GM12891 (cell line): ENCODE measurements around the gene DYNC2H1.

Source experiments
- PAX5 ChIP-seq: IDR thresholded peaks from 2 replicates; pipeline ENCODE4 v1.6.1; 2011; ENCODE audit warnings: low read length, moderate library complexity, mild to moderate bottlenecking; ENCODE audit not compliant: insufficient read depth, severe bottlenecking
- POLR2A ChIP-seq: IDR thresholded peaks from 2 replicates; pipeline ENCODE4 v1.6.1; 2011; ENCODE audit warnings: low read depth, low read length, control low read depth
- POLR2AphosphoS5 ChIP-seq: IDR thresholded peaks from 2 replicates; pipeline ENCODE4 v1.6.1; 2011; ENCODE audit warnings: low read depth, low read length, control low read depth
- SPI1 ChIP-seq: IDR thresholded peaks from 2 replicates; pipeline ENCODE4 v1.6.1; 2011; ENCODE audit warnings: low read depth, low read length, control low read depth

- no peak for TF ChIP-seq POLR2AphosphoS5
- TF ChIP-seq PAX5 = no peak
- no peak for TF ChIP-seq SPI1
- no peak for TF ChIP-seq POLR2A
Observed at GRCh38 chr11:103326070-103326794, 217.0 kb downstream of the DYNC2H1 start.
